Measurements from ENCODE around the gene CRLF3. TPM values are rescaled to one million over a fixed set of nuclear protein-coding genes. Genes with fewer than 3 reads are reported as not detected.

The CRLF3 gene
- polyA plus RNA-seq, 3 donors, result 41.0 to 92.8 (median 88.5) TPM

DNA sequence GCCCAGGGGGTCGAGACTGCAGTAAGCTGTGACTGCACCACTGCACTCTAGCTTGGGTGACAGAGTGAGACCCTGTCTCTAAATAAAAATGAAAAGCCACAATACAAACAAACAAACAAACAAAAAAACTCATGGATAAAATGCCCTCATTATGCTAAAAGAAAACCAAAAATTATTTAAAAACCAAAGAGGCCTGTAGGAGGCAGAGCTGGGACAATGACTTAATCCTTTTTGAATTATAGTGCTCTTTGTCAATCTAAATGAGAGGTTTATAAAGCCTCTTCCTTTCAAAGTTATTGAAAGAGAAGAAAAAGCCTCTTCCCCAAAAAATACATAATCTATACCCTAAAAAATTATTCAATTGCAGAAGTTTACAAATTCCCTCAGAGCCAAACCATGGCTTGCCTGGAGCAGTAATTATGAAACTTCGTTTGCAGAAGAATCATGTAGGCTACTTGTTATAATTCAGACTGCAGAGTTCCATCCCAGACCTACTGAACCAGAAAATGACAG, 18.5 kb downstream of the CRLF3 start:
- Mint-ChIP-seq H3K27ac (peak overlapping the region; percentile 26 to 81 (median 67)), H3K9me3 (peaks cover 0 to 2% (median 0%) of the 10 kb centered on the region in 7 donors), H3K4me3 (peak overlapping the region in 1 of 2 donors; percentile 15), H3K27me3 (ENCODE audit: low read depth in 3 of 3) (peaks cover 0 to 1% (median 0%) of the 10 kb centered on the region in 3 donors), H3K36me3 (peaks cover 37 to 53% of the 10 kb centered on the region in 2 donors), H3K4me1 (peaks cover 47% of the 10 kb centered on the region)
- Histone ChIP-seq H3K4me2 (replicated peaks; ENCODE audit: extremely low read depth, low read length, poor library complexity, severe bottlenecking) (peak overlapping the region; percentile 16), H4K20me1 (ENCODE audit: insufficient read depth, low read length) (peaks cover 63% of the 10 kb centered on the region), H2AFZ (ENCODE audit: insufficient read depth, low read depth, low read length, poor library complexity, severe bottlenecking) (no peak overlapping the region), H3K36me3 (replicated peaks in 1 of 2; ENCODE audit: control insufficient read depth in 1 of 2, insufficient read depth in 2 of 2, low read length in 2 of 2) (peaks cover 33 to 44% of the 10 kb centered on the region in 2 donors), H3K9me3 (replicated peaks in 1 of 2; ENCODE audit: control insufficient read depth in 1 of 2, insufficient read depth in 1 of 2, low read length in 2 of 2) (no peaks in the 10 kb centered on the region), H3K79me2 (ENCODE audit: insufficient read depth, low read length) (peaks cover 94% of the 10 kb centered on the region), H3K27ac (ENCODE audit: low read depth in 1 of 2, low read length in 2 of 2) (peak overlapping the region in 1 of 2 donors; percentile 46), H3K4me3 (replicated peaks in 1 of 3; ENCODE audit: low read depth in 2 of 3, low read length in 3 of 3) (peak overlapping the region in 1 of 3 experiments; percentile 10), H3K9ac (ENCODE audit: insufficient read depth, low read length, poor library complexity, severe bottlenecking) (no peak overlapping the region), H3K27me3 (ENCODE audit: control insufficient read depth in 2 of 2, insufficient read depth in 2 of 2, low read length in 2 of 2) (no peaks in the 10 kb centered on the region), H3K4me1 (ENCODE audit: control insufficient read depth in 1 of 2, insufficient read depth in 2 of 2, low read length in 2 of 2) (peaks cover 55 to 58% of the 10 kb centered on the region in 2 donors)
- no CpG with 5 or more reads among the region's 2 CpGs for WGBS (ENCODE audit: insufficient coverage)
- TF ChIP-seq, protein P1, sequence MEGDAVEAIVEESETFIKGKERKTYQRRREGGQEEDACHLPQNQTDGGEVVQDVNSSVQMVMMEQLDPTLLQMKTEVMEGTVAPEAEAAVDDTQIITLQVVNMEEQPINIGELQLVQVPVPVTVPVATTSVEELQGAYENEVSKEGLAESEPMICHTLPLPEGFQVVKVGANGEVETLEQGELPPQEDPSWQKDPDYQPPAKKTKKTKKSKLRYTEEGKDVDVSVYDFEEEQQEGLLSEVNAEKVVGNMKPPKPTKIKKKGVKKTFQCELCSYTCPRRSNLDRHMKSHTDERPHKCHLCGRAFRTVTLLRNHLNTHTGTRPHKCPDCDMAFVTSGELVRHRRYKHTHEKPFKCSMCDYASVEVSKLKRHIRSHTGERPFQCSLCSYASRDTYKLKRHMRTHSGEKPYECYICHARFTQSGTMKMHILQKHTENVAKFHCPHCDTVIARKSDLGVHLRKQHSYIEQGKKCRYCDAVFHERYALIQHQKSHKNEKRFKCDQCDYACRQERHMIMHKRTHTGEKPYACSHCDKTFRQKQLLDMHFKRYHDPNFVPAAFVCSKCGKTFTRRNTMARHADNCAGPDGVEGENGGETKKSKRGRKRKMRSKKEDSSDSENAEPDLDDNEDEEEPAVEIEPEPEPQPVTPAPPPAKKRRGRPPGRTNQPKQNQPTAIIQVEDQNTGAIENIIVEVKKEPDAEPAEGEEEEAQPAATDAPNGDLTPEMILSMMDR (IDR thresholded peaks at IDR 0.05), result peak; percentile 71
- intact Hi-C loops (cut with micrococcal nuclease), result no loop called here
- peak in 1 of 3 donors; percentile 18 for DNase-seq

GRCh38 chr17:30801671-30802070, 22.8 kb downstream of the CRLF3 start:
- H3K27ac Mint-ChIP-seq, result no peak overlapping the region
- no peak overlapping the region for H3K27ac ChIP-seq (ENCODE audit: low read depth in 1 of 2, low read length in 2 of 2)
- H3K9me3 ChIP-seq (replicated peaks in 1 of 2; ENCODE audit: control insufficient read depth in 1 of 2, insufficient read depth in 1 of 2, low read length in 2 of 2), result no peaks in the 10 kb centered on the region
- 80% methylated on average over 1 of the region's 1 CpG for WGBS (ENCODE audit: insufficient coverage)
- peaks cover 0 to 2% (median 0%) of the 10 kb centered on the region in 7 donors for H3K9me3 Mint-ChIP-seq
- peaks cover 59 to 83% of the 10 kb centered on the region in 2 donors for H3K36me3 ChIP-seq (replicated peaks in 1 of 2; ENCODE audit: control insufficient read depth in 1 of 2, insufficient read depth in 2 of 2, low read length in 2 of 2)
- H3K4me3 ChIP-seq (replicated peaks in 1 of 3; ENCODE audit: low read depth in 2 of 3, low read length in 3 of 3), result no peak overlapping the region
- H3K79me2 ChIP-seq (ENCODE audit: insufficient read depth, low read length), result peaks cover 76% of the 10 kb centered on the region
- no peaks in the 10 kb centered on the region for H3K27me3 ChIP-seq (ENCODE audit: control insufficient read depth in 2 of 2, insufficient read depth in 2 of 2, low read length in 2 of 2)
- H4K20me1 ChIP-seq (ENCODE audit: insufficient read depth, low read length), result peaks cover 99% of the 10 kb centered on the region
- peaks cover 0 to 1% (median 0%) of the 10 kb centered on the region in 3 donors for H3K27me3 Mint-ChIP-seq (ENCODE audit: low read depth in 3 of 3)
- no peak overlapping the region for H3K4me2 ChIP-seq (replicated peaks; ENCODE audit: extremely low read depth, low read length, poor library complexity, severe bottlenecking)
- DNase-seq, result no peak
- H3K4me1 ChIP-seq (ENCODE audit: control insufficient read depth in 1 of 2, insufficient read depth in 2 of 2, low read length in 2 of 2), result peaks cover 12 to 15% of the 10 kb centered on the region in 2 donors
- peaks cover 62 to 82% of the 10 kb centered on the region in 2 donors for H3K36me3 Mint-ChIP-seq
- TF ChIP-seq, protein P1 (IDR thresholded peaks at IDR 0.05), result no peak
- H3K9ac ChIP-seq (ENCODE audit: insufficient read depth, low read length, poor library complexity, severe bottlenecking), result no peak overlapping the region
- H3K4me1 Mint-ChIP-seq, result peaks cover 10% of the 10 kb centered on the region
- intact Hi-C loops (cut with micrococcal nuclease), result no loop called here
- no peak overlapping the region for H2AFZ ChIP-seq (ENCODE audit: insufficient read depth, low read depth, low read length, poor library complexity, severe bottlenecking)
- H3K4me3 Mint-ChIP-seq, result no peak overlapping the region

Data from CD14-positive monocyte (primary cell).